WTC11 (cell line): ENCODE measurements around the gene TNFAIP8L3. TPM values are rescaled to one million over a fixed set of nuclear protein-coding genes. Genes with fewer than 3 reads are reported as not detected.

Source experiments
- ATAC-seq: fragments of 200-7000 bp; cut with Tn5 transposase; 2 replicates; pipeline ENCODE4 v1.10.0; 2021; ENCODE audit warnings: mild to moderate bottlenecking, moderate library complexity
- CTCF ChIA-PET: fragments of 300-600 bp; sonication (Branson Sonifier 250); formaldehyde crosslinking; loops from one replicate; lab custom pipeline; 2021; ENCODE audit warnings: antibody characterized with exemption; lab: Charles Lee
- POLR2A ChIA-PET: fragments of 350-600 bp; sonication (Branson Sonifier 250); formaldehyde crosslinking; loops from one replicate; lab custom pipeline; 2021; ENCODE audit warnings: antibody characterized with exemption; lab: Charles Lee
- DNase-seq: peaks from one replicate; pipeline ENCODE4 v3.0.0; 2021; ENCODE audit warnings: low spot score
- H3K27ac Mint-ChIP-seq: 2 replicates; pipeline ENCODE4 v1.8.0; 2021; ENCODE audit warnings: mixed read lengths
- H3K27me3 Mint-ChIP-seq: 2 replicates; pipeline ENCODE4 v1.8.0; 2021; ENCODE audit warnings: low read depth, mild to moderate bottlenecking, moderate library complexity, mixed read lengths
- H3K36me3 Mint-ChIP-seq: 2 replicates; pipeline ENCODE4 v1.8.0; 2021; ENCODE audit warnings: mixed read lengths
- H3K4me1 Mint-ChIP-seq: 2 replicates; pipeline ENCODE4 v1.8.0; 2022; ENCODE audit warnings: mixed read lengths
- H3K4me3 Mint-ChIP-seq: 2 replicates; pipeline ENCODE4 v1.8.0; 2021; ENCODE audit warnings: mild to moderate bottlenecking, moderate library complexity, mixed read lengths
- H3K9me3 Mint-ChIP-seq: 2 replicates; pipeline ENCODE4 v1.8.0; 2021; ENCODE audit warnings: mixed read lengths
- ATF3 ChIP-seq: sonication (generic); formaldehyde crosslinking; conservative IDR thresholded peaks from 2 replicates; pipeline ENCODE4 v1.8.1; 2022; ENCODE audit warnings: mild to moderate bottlenecking, missing genetic modification reagents
- E2F1 ChIP-seq: sonication (generic); formaldehyde crosslinking; IDR thresholded peaks from 2 replicates; pipeline ENCODE4 v1.8.0; 2022; ENCODE audit warnings: mild to moderate bottlenecking, missing genetic modification reagents
- E2F4 ChIP-seq: sonication (generic); formaldehyde crosslinking; IDR thresholded peaks from 2 replicates; pipeline ENCODE4 v1.8.1; 2022; ENCODE audit warnings: low read depth, mild to moderate bottlenecking, moderate library complexity, missing genetic modification reagents, borderline replicate concordance
- FOXK1 ChIP-seq: sonication (generic); formaldehyde crosslinking; IDR thresholded peaks from 2 replicates; pipeline ENCODE4 v1.8.0; 2022; ENCODE audit warnings: mild to moderate bottlenecking, moderate library complexity, missing genetic modification reagents
- FOXP4 ChIP-seq: sonication (generic); formaldehyde crosslinking; IDR thresholded peaks from 2 replicates; pipeline ENCODE4 v1.8.0; 2022; ENCODE audit warnings: mild to moderate bottlenecking, missing genetic modification reagents
- GRHL2 ChIP-seq: fragments of 250-450 bp; sonication (Bioruptor Pico); IDR thresholded peaks from 2 replicates; pipeline ENCODE4 v1.8.0; 2022; ENCODE audit warnings: mild to moderate bottlenecking, moderate library complexity; ENCODE audit not compliant: insufficient replicate concordance, severe bottlenecking
- JAZF1 ChIP-seq: fragments of 250-450 bp; sonication (Bioruptor Pico); IDR thresholded peaks from 2 replicates; pipeline ENCODE4 v1.9.0; 2021; ENCODE audit warnings: moderate library complexity, mild to moderate bottlenecking, inconsistent platforms
- JUN ChIP-seq: sonication (generic); formaldehyde crosslinking; IDR thresholded peaks from 2 replicates; pipeline ENCODE4 v1.8.0; 2023; ENCODE audit warnings: mild to moderate bottlenecking, missing genetic modification reagents
- NR2C2 ChIP-seq: sonication (generic); formaldehyde crosslinking; IDR thresholded peaks from 2 replicates; pipeline ENCODE4 v1.8.0; 2022; ENCODE audit warnings: mild to moderate bottlenecking, missing genetic modification reagents
- RORB ChIP-seq: fragments of 250-450 bp; sonication (Bioruptor Pico); IDR thresholded peaks from 2 replicates; pipeline ENCODE4 v1.9.0; 2021; ENCODE audit warnings: mild to moderate bottlenecking
- SOX15 ChIP-seq: fragments of 250-450 bp; sonication (Bioruptor Pico); IDR thresholded peaks from 2 replicates; pipeline ENCODE4 v1.9.0; 2021; ENCODE audit warnings: mild to moderate bottlenecking
- total RNA-seq: library from RNA; stranded (reverse); gene quantifications from 3 replicates; pipeline ENCODE4 v1.2.3, GENCODE V29; 2021
- TF ChIP-seq, protein P1 (sequence below): fragments of 250-450 bp; sonication (Bioruptor Pico); IDR thresholded peaks from 2 replicates; pipeline ENCODE4 v2.1.2; 2022; ENCODE audit warnings: mild to moderate bottlenecking, moderate library complexity
- TF ChIP-seq, protein P2 (sequence below): fragments of 250-450 bp; sonication (Bioruptor Pico); IDR thresholded peaks from 2 replicates; pipeline ENCODE4 v1.9.0; 2021; ENCODE audit warnings: mild to moderate bottlenecking
- TF ChIP-seq, protein P3 (sequence below): sonication (generic); formaldehyde crosslinking; IDR thresholded peaks from 2 replicates; pipeline ENCODE4 v1.8.1; 2023; ENCODE audit warnings: mild to moderate bottlenecking, moderate library complexity, missing genetic modification reagents
- TF ChIP-seq, protein P4 (sequence below): sonication (generic); formaldehyde crosslinking; IDR thresholded peaks from 2 replicates; pipeline ENCODE4 v1.8.0; 2023; ENCODE audit warnings: missing genetic modification reagents, mild to moderate bottlenecking, borderline replicate concordance
- TF ChIP-seq, protein P5 (sequence below): sonication (generic); formaldehyde crosslinking; IDR thresholded peaks from 2 replicates; pipeline ENCODE4 v1.8.1; 2023; ENCODE audit warnings: mild to moderate bottlenecking, missing genetic modification reagents

Gene TNFAIP8L3
- total RNA-seq, 1 experiment from 2014 or later = 0.39 TPM

GRCh38 chr15:51049081-51049480 lies 45.6 kb downstream of the TNFAIP8L3 start:
- POLR2A ChIA-PET = no interaction called here
- H3K9me3 Mint-ChIP-seq = no peaks in the 10 kb centered on the region

GRCh38 chr15:51048308-51048707 lies 46.4 kb downstream of the TNFAIP8L3 start:
- H3K27ac Mint-ChIP-seq = no peak overlapping the region
- no peak overlapping the region for H3K4me3 Mint-ChIP-seq
- peaks cover 53% of the 10 kb centered on the region for H3K4me1 Mint-ChIP-seq
- TF ChIP-seq RORB (CRISPR knock-in tag) = no peak
- no peaks in the 10 kb centered on the region for H3K36me3 Mint-ChIP-seq
- no peaks in the 10 kb centered on the region for H3K9me3 Mint-ChIP-seq
- no peaks in the 10 kb centered on the region for H3K27me3 Mint-ChIP-seq
- CTCF ChIA-PET = no interaction called here
- POLR2A ChIA-PET = no interaction called here
- DNase-seq (no peak), ATAC-seq (no peak)

More at GRCh38 chr15:51049081-51049480, 45.6 kb downstream of the TNFAIP8L3 start:
- Mint-ChIP-seq H3K27me3 (no peaks in the 10 kb centered on the region), H3K36me3 (no peaks in the 10 kb centered on the region), H3K4me3 (no peak overlapping the region), H3K4me1 (peaks cover 47% of the 10 kb centered on the region), H3K27ac (no peak overlapping the region)
- DNase-seq (no peak), ATAC-seq (no peak)
- no peak for TF ChIP-seq NR2C2 (CRISPR knock-in tag)
- no peak for TF ChIP-seq JUN (CRISPR knock-in tag)
- no peak for TF ChIP-seq E2F4
- TF ChIP-seq ATF3 (CRISPR knock-in tag) = no peak
- CTCF ChIA-PET = no interaction called here

GRCh38 chr15:51046799-51047449 lies 47.8 kb downstream of the TNFAIP8L3 start:
- peaks cover 53% of the 10 kb centered on the region for H3K4me1 Mint-ChIP-seq
- ChIA-PET CTCF (no interaction called here), POLR2A (no interaction called here)
- ATAC-seq (no peak; the same call in 1 of the 2 replicates), DNase-seq (no peak)
- no peaks in the 10 kb centered on the region for H3K9me3 Mint-ChIP-seq
- H3K4me3 Mint-ChIP-seq = no peak overlapping the region
- H3K36me3 Mint-ChIP-seq = no peaks in the 10 kb centered on the region
- no peaks in the 10 kb centered on the region for H3K27me3 Mint-ChIP-seq
- H3K27ac Mint-ChIP-seq = no peak overlapping the region; the same call in 1 of the 2 replicates
- no peak for TF ChIP-seq FOXP4 (CRISPR knock-in tag)
- TF ChIP-seq GRHL2 (CRISPR knock-in tag) = no peak
- TF ChIP-seq, protein P1, sequence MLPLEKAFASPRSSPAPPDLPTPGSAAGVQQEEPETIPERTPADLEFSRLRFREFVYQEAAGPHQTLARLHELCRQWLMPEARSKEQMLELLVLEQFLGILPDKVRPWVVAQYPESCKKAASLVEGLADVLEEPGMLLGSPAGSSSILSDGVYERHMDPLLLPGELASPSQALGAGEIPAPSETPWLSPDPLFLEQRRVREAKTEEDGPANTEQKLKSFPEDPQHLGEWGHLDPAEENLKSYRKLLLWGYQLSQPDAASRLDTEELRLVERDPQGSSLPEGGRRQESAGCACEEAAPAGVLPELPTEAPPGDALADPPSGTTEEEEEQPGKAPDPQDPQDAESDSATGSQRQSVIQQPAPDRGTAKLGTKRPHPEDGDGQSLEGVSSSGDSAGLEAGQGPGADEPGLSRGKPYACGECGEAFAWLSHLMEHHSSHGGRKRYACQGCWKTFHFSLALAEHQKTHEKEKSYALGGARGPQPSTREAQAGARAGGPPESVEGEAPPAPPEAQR = no peak
- TF ChIP-seq, protein P2, sequence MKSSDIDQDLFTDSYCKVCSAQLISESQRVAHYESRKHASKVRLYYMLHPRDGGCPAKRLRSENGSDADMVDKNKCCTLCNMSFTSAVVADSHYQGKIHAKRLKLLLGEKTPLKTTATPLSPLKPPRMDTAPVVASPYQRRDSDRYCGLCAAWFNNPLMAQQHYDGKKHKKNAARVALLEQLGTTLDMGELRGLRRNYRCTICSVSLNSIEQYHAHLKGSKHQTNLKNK (CRISPR knock-in tag) = no peak
- TF ChIP-seq, protein P3, sequence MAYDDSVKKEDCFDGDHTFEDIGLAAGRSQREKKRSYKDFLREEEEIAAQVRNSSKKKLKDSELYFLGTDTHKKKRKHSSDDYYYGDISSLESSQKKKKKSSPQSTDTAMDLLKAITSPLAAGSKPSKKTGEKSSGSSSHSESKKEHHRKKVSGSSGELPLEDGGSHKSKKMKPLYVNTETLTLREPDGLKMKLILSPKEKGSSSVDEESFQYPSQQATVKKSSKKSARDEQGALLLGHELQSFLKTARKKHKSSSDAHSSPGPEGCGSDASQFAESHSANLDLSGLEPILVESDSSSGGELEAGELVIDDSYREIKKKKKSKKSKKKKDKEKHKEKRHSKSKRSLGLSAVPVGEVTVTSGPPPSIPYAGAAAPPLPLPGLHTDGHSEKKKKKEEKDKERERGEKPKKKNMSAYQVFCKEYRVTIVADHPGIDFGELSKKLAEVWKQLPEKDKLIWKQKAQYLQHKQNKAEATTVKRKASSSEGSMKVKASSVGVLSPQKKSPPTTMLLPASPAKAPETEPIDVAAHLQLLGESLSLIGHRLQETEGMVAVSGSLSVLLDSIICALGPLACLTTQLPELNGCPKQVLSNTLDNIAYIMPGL (CRISPR knock-in tag) = no peak
- TF ChIP-seq FOXK1 = no peak
- no peak for TF ChIP-seq JAZF1 (CRISPR knock-in tag)
- TF ChIP-seq, protein P4, sequence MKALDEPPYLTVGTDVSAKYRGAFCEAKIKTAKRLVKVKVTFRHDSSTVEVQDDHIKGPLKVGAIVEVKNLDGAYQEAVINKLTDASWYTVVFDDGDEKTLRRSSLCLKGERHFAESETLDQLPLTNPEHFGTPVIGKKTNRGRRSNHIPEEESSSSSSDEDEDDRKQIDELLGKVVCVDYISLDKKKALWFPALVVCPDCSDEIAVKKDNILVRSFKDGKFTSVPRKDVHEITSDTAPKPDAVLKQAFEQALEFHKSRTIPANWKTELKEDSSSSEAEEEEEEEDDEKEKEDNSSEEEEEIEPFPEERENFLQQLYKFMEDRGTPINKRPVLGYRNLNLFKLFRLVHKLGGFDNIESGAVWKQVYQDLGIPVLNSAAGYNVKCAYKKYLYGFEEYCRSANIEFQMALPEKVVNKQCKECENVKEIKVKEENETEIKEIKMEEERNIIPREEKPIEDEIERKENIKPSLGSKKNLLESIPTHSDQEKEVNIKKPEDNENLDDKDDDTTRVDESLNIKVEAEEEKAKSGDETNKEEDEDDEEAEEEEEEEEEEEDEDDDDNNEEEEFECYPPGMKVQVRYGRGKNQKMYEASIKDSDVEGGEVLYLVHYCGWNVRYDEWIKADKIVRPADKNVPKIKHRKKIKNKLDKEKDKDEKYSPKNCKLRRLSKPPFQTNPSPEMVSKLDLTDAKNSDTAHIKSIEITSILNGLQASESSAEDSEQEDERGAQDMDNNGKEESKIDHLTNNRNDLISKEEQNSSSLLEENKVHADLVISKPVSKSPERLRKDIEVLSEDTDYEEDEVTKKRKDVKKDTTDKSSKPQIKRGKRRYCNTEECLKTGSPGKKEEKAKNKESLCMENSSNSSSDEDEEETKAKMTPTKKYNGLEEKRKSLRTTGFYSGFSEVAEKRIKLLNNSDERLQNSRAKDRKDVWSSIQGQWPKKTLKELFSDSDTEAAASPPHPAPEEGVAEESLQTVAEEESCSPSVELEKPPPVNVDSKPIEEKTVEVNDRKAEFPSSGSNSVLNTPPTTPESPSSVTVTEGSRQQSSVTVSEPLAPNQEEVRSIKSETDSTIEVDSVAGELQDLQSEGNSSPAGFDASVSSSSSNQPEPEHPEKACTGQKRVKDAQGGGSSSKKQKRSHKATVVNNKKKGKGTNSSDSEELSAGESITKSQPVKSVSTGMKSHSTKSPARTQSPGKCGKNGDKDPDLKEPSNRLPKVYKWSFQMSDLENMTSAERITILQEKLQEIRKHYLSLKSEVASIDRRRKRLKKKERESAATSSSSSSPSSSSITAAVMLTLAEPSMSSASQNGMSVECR = no peak
- no peak for TF ChIP-seq E2F1 (CRISPR knock-in tag)
- TF ChIP-seq, protein P5, sequence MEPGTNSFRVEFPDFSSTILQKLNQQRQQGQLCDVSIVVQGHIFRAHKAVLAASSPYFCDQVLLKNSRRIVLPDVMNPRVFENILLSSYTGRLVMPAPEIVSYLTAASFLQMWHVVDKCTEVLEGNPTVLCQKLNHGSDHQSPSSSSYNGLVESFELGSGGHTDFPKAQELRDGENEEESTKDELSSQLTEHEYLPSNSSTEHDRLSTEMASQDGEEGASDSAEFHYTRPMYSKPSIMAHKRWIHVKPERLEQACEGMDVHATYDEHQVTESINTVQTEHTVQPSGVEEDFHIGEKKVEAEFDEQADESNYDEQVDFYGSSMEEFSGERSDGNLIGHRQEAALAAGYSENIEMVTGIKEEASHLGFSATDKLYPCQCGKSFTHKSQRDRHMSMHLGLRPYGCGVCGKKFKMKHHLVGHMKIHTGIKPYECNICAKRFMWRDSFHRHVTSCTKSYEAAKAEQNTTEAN (CRISPR knock-in tag) = no peak
- TF ChIP-seq SOX15 = no peak
- no peak for TF ChIP-seq ATF3 (CRISPR knock-in tag)
